COLO668 (cell line): ENCODE measurements around the gene UNG.

Experiments
- DNase-seq: peaks from one replicate; lab custom pipeline; 2025; ENCODE audit not compliant: unreplicated experiment; lab: John Stamatoyannopoulos, UW

The UNG gene

GRCh38 chr12:109154451-109155438 lies 57.3 kb downstream of the UNG start:
- no peak for DNase-seq

DNA sequence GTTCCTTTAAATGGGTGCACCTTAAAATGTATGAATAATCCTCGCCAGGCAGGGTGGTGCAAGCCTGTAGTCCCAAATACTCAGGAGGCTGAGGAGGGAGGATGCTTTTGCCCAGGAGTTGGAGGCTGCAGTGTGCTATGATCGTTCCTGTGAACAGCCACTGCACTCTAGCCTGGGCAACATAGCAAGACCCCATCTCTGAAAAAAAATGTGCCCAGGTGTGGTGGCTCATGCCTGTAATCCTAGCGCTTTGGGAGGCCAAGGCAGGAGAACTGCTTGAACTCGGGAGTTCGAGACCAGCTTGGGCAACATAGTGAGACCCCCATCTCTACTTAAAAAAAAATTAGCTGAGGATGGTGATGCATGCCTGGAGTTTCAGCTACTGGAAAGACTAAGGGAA lies 58.6 kb downstream of the UNG start:
- DNase-seq, result no peak

- no peak for DNase-seq
Measured at GRCh38 chr12:109156586-109156985, 59.2 kb downstream of the UNG start.

DNA sequence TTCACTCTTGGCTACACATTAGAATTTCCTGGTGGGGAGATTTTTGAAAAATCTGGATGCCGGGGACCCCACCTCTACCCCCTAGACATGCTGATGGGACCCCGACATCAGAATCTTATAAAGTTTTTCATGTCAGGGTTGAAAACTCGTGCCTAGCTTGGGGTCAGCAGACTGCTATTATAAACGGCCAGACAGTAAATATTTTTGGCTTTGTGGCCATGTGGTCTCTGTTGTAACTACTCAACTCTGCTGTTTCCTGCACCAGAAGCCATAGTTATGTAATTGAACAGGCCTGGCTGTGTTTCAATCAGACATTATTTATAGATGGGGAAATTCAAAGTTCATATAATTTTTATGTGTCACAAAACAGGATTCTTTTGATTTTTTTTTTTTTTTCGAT lies 60.6 kb downstream of the UNG start:
- no peak for DNase-seq

GRCh38 chr12:109160433-109160832 lies 63.0 kb downstream of the UNG start:
- no peak for DNase-seq
